Body of pancreas (tissue), 4 donors: ENCODE results near the gene VKORC1L1.

Experiments used
- POLR2A ChIP-seq, 3 donors: fragments of 450-650 bp; IDR thresholded peaks; one replicate each; pipeline ENCODE4 v1.6.1; 2016; ENCODE audit warnings: antibody characterized with exemption in 3 of 3, mild to moderate bottlenecking in 2 of 3
- TF ChIP-seq, protein P1 (sequence below), 7 experiments: fragments of 450-650 bp in 4 of 7; fragments of 200-600 bp in 3 of 7; sonication (generic) in 3 of 7; IDR thresholded peaks; one replicate each; pipeline ENCODE4 v1.5.1; 2016 to 2019; ENCODE audit warnings: antibody characterized with exemption in 7 of 7

DNA sequence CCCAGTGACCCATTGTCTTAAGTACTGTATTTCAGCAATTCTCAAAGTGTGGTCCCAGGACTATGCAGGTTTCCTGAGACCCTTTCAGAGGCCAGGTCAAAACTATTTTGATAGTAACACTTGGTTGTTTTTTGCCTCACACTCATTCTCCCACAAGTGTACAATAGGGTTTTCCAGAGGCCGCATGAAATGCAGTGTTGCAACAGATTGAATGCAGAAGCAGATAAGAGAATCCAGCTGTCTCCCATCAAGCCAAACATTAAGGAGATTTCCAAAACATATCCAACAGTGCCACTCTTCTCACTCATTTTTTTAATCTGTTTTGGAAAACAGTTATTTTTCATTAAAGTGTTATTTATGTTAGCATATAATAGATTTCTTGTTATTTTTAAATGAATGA lies 20.0 kb downstream of the VKORC1L1 start:
- TF ChIP-seq POLR2A (IDR thresholded peaks at IDR 0.05) = no peak
- TF ChIP-seq, protein P1, sequence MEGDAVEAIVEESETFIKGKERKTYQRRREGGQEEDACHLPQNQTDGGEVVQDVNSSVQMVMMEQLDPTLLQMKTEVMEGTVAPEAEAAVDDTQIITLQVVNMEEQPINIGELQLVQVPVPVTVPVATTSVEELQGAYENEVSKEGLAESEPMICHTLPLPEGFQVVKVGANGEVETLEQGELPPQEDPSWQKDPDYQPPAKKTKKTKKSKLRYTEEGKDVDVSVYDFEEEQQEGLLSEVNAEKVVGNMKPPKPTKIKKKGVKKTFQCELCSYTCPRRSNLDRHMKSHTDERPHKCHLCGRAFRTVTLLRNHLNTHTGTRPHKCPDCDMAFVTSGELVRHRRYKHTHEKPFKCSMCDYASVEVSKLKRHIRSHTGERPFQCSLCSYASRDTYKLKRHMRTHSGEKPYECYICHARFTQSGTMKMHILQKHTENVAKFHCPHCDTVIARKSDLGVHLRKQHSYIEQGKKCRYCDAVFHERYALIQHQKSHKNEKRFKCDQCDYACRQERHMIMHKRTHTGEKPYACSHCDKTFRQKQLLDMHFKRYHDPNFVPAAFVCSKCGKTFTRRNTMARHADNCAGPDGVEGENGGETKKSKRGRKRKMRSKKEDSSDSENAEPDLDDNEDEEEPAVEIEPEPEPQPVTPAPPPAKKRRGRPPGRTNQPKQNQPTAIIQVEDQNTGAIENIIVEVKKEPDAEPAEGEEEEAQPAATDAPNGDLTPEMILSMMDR (IDR thresholded peaks at IDR 0.05) = no peak
